Medulla oblongata (tissue), 1 donor: ENCODE results near the gene CORO6.

ENCODE experiments used
- DNase-seq: peaks from one replicate; pipeline ENCODE4 v3.0.0-alpha.2; 2015; ENCODE audit errors: extremely low spot score

Gene CORO6

DNA sequence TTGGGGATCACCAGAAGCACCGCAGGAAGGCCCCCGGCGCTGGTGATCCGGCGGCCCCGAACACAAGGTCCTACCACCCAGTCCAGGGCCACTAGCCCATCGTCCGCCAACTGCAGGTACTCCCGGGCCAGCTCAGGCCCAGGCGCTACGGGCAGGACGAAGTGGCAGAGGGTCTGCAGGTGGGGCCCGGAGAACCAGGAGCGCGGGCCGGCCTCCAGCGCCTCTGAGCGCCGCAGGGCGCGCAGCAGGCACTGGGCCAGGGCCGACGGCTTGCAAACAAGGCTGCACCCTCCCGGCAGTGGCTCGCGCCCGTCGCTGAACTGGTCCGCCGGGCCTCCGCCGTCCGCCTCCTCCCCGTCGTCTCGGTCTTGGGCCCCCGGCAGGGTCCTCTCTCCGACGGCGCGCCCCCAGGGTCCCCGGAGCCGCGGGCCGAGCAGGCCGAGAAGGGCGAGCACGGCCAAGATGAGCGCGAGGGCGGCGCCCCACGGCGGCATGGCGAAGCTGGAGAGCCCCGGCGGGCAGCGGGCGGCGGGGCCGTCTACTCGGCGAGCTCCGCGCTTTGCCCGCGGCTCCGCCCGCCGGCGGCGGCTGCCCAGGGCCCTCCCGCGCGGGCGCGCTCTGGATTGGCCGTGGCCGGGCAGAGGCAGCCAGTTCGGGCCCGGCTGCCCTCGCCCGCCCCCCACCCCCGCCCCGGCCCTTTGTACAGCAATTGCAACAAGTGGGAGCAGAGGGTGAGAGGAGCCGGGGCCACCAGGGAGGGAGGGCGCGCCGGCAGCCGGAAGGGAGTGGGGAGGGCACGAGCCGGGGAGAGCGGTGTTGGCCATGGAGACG is 56.0 kb downstream of the CORO6 start, which contains the start of gene ABHD15:
ABHD15 (minus strand) TSS at position 565 of the 831 bp plus-strand sequence; CDS start at position 494, 71 bp downstream.
- no peak for DNase-seq

DNA sequence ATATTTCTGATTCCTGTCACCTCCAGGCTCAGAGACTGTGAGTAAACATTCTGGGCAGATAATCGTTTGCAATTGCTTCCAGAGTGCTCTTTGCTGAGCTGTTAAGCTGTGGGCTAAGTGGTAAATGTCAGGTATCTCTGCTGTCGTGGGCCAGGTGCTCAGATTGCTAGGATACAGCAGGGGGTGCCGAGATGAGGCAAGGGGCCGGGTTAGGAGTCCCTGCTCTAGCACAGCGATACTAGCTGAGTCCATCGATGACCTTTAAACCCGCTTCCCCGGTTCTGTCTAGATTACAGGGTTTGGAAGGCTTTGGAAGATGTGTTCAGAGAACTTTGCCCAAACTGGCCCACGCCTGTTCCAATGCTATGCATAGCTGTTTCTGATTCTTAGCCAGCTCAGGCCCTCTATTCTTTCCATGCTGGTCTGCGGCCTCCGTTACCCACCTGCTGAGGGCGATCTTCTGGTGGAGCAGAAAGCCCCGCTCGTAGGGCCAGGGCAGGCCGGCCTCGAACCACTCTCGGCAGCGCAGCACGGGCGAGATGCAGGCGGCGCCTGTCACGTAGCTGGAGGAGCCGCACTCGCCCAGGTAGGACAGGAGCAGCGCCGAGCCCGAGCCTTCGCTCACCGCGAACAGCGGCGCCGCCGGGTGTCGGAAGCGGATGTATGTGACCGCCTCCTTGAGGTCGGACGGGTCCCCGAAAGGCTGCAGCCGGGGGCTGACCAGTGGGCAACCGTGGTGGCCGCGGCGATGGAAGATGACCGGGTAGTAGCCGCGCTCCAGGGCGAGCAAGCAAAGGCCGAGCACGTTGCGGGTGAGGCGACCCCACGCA is 56.9 kb downstream of the CORO6 start:
- no peak for DNase-seq
